Activated naive CD8-positive, alpha-beta T cell treated with anti-CD3 and anti-CD28 coated beads, Interleukin-2, amount 10 ng/mL, durations not matched to agents 7 days and 5 days (primary cell): ENCODE data around the gene GM2A. TPM values are rescaled to one million over a fixed set of nuclear protein-coding genes. Genes with fewer than 3 reads are reported as not detected.
"Not testable (repeated sequence)": the region's sequence is repeated elsewhere in the genome, so short reads cannot be mapped to it uniquely, and the experiment has no call there.

Experiments
- ATAC-seq: fragments of 150-1000 bp; cut with Tn5 transposase; one replicate; pipeline ENCODE4 v1.10.0; 2021; ENCODE audit warnings: low read depth, moderate library complexity
- POLR2A ChIA-PET: fragments of 350-600 bp; sonication (Branson Sonifier 250); formaldehyde crosslinking; loops from one replicate; lab custom pipeline; 2021; ENCODE audit warnings: antibody characterized with exemption; lab: Charles Lee
- DNase-seq: peaks from one replicate; pipeline ENCODE4 v3.0.0; 2021
- H3K27ac Mint-ChIP-seq: one replicate; pipeline ENCODE4 v1.8.0; 2022; ENCODE audit warnings: mild to moderate bottlenecking, mixed read lengths
- H3K27me3 Mint-ChIP-seq: one replicate; pipeline ENCODE4 v1.8.0; 2022; ENCODE audit warnings: mild to moderate bottlenecking, moderate library complexity, mixed read lengths
- H3K36me3 Mint-ChIP-seq: one replicate; pipeline ENCODE4 v1.8.0; 2021; ENCODE audit warnings: mild to moderate bottlenecking, mixed read lengths
- H3K4me1 Mint-ChIP-seq: one replicate; pipeline ENCODE4 v1.8.0; 2021; ENCODE audit warnings: mixed read lengths
- H3K4me3 Mint-ChIP-seq: one replicate; pipeline ENCODE4 v1.8.0; 2022; ENCODE audit warnings: mild to moderate bottlenecking, moderate library complexity, mixed read lengths
- H3K9me3 Mint-ChIP-seq: one replicate; pipeline ENCODE4 v1.8.0; 2021; ENCODE audit warnings: mixed read lengths
- total RNA-seq, 2 experiments: library from RNA; stranded (reverse); gene quantifications; one replicate each; pipeline ENCODE4 v1.2.3, GENCODE V29; 2021

The GM2A gene
- total RNA-seq, 2 experiments from 2014 or later = 19.3 to 20.6 TPM

GRCh38 chr5:151285683-151286082 lies 32.7 kb downstream of the GM2A start:
- no peaks in the 10 kb centered on the region for H3K36me3 Mint-ChIP-seq
- POLR2A ChIA-PET = no interaction called here
- no peaks in the 10 kb centered on the region for H3K9me3 Mint-ChIP-seq
- peaks cover 9% of the 10 kb centered on the region for H3K27me3 Mint-ChIP-seq
- ATAC-seq (no peak), DNase-seq (no peak)
- no peak overlapping the region for H3K4me3 Mint-ChIP-seq
- H3K4me1 Mint-ChIP-seq = peaks cover 2% of the 10 kb centered on the region
- H3K27ac Mint-ChIP-seq = no peak overlapping the region

GRCh38 chr5:151286246-151286645 lies 33.3 kb downstream of the GM2A start:
- DNase-seq = no peak
- no peak for ATAC-seq
- no peaks in the 10 kb centered on the region for H3K9me3 Mint-ChIP-seq
- H3K4me1 Mint-ChIP-seq = peaks cover 2% of the 10 kb centered on the region
- no peak overlapping the region for H3K27ac Mint-ChIP-seq
- H3K4me3 Mint-ChIP-seq = no peak overlapping the region
- peaks cover 9% of the 10 kb centered on the region for H3K27me3 Mint-ChIP-seq
- H3K36me3 Mint-ChIP-seq = no peaks in the 10 kb centered on the region
- POLR2A ChIA-PET = no interaction called here

- H3K4me1 Mint-ChIP-seq = peaks cover 2% of the 10 kb centered on the region
- peaks cover 7% of the 10 kb centered on the region for H3K27me3 Mint-ChIP-seq
- no peak overlapping the region for H3K27ac Mint-ChIP-seq
- H3K36me3 Mint-ChIP-seq = no peaks in the 10 kb centered on the region
- H3K4me3 Mint-ChIP-seq = no peak overlapping the region
- no peaks in the 10 kb centered on the region for H3K9me3 Mint-ChIP-seq
- DNase-seq = no peak
- ATAC-seq = no peak
- POLR2A ChIA-PET = no interaction called here
Measured at GRCh38 chr5:151288180-151288579, 35.2 kb downstream of the GM2A start.

GRCh38 chr5:151293624-151294023 lies 40.6 kb downstream of the GM2A start:
- peaks cover 8% of the 10 kb centered on the region for H3K4me1 Mint-ChIP-seq
- H3K27me3 Mint-ChIP-seq = peaks cover 9% of the 10 kb centered on the region
- H3K4me3 Mint-ChIP-seq = no peak overlapping the region
- ATAC-seq = no peak
- POLR2A ChIA-PET = no interaction called here
- no peaks in the 10 kb centered on the region for H3K9me3 Mint-ChIP-seq
- H3K27ac Mint-ChIP-seq = no peak overlapping the region
- DNase-seq = no peak
- H3K36me3 Mint-ChIP-seq = no peaks in the 10 kb centered on the region

GRCh38 chr5:151295138-151295537 lies 42.2 kb downstream of the GM2A start:
- DNase-seq (no peak), ATAC-seq (no peak)
- H3K36me3 Mint-ChIP-seq = no peaks in the 10 kb centered on the region
- H3K27ac Mint-ChIP-seq = no peak overlapping the region
- H3K4me3 Mint-ChIP-seq = no peak overlapping the region
- POLR2A ChIA-PET = no interaction called here
- H3K4me1 Mint-ChIP-seq = peaks cover 8% of the 10 kb centered on the region
- peaks cover 15% of the 10 kb centered on the region for H3K27me3 Mint-ChIP-seq
- H3K9me3 Mint-ChIP-seq = no peaks in the 10 kb centered on the region

GRCh38 chr5:151295791-151296477 lies 42.9 kb downstream of the GM2A start:
- POLR2A ChIA-PET = no interaction called here
- no peak for DNase-seq
- Mint-ChIP-seq H3K4me3 (no peak overlapping the region), H3K27ac (no peak overlapping the region), H3K36me3 (no peaks in the 10 kb centered on the region), H3K4me1 (peaks cover 8% of the 10 kb centered on the region), H3K27me3 (peaks cover 15% of the 10 kb centered on the region), H3K9me3 (no peaks in the 10 kb centered on the region)
- no peak for ATAC-seq

GRCh38 chr5:151296478-151296830 lies 43.5 kb downstream of the GM2A start:
- DNase-seq (no peak), ATAC-seq (no peak)
- Mint-ChIP-seq H3K36me3 (no peaks in the 10 kb centered on the region), H3K4me3 (no peak overlapping the region), H3K27ac (no peak overlapping the region), H3K4me1 (peaks cover 8% of the 10 kb centered on the region), H3K27me3 (peaks cover 18% of the 10 kb centered on the region), H3K9me3 (no peaks in the 10 kb centered on the region)
- POLR2A ChIA-PET = no interaction called here

- no peak for ATAC-seq
- Mint-ChIP-seq H3K36me3 (no peaks in the 10 kb centered on the region), H3K27ac (no peak overlapping the region), H3K9me3 (no peaks in the 10 kb centered on the region), H3K4me1 (peaks cover 8% of the 10 kb centered on the region), H3K4me3 (no peak overlapping the region), H3K27me3 (peaks cover 21% of the 10 kb centered on the region)
- no peak for DNase-seq
- POLR2A ChIA-PET = no interaction called here
Measured at GRCh38 chr5:151296974-151297373, 44.0 kb downstream of the GM2A start.

GRCh38 chr5:151298063-151298855 lies 45.3 kb downstream of the GM2A start:
- H3K27me3 Mint-ChIP-seq = peaks cover 25% of the 10 kb centered on the region
- no peak overlapping the region for H3K27ac Mint-ChIP-seq
- no peaks in the 10 kb centered on the region for H3K36me3 Mint-ChIP-seq
- DNase-seq (no peak), ATAC-seq (peak; percentile 68)
- no peak overlapping the region for H3K4me3 Mint-ChIP-seq
- H3K4me1 Mint-ChIP-seq = peaks cover 8% of the 10 kb centered on the region
- H3K9me3 Mint-ChIP-seq = no peaks in the 10 kb centered on the region
- POLR2A ChIA-PET = no interaction called here

GRCh38 chr5:151303666-151304065 lies 50.7 kb downstream of the GM2A start, which contains the start of gene SLC36A3:
TSS of gene SLC36A3 (minus strand) at chr5:151303766. CDS start at chr5:151303354, 412 bp downstream.
- Mint-ChIP-seq H3K27ac (no peak within 1 kb of the TSS), H3K4me3 (no peak within 1 kb of the TSS), H3K4me1 (no peaks in the 10 kb centered on the region), H3K36me3 (no peaks in the 10 kb centered on the region), H3K27me3 (peaks cover 37% of the 10 kb centered on the region), H3K9me3 (no peaks in the 10 kb centered on the region)
- no peak for ATAC-seq
- POLR2A ChIA-PET = no interaction called here
- DNase-seq = no peak

- POLR2A ChIA-PET, DNase-seq, H3K4me1 Mint-ChIP-seq, H3K27ac Mint-ChIP-seq, ATAC-seq, H3K9me3 Mint-ChIP-seq, H3K4me3 Mint-ChIP-seq, H3K36me3 Mint-ChIP-seq: not testable (repeated sequence)
- peaks cover 24% of the 10 kb centered on the region for H3K27me3 Mint-ChIP-seq
Measured at GRCh38 chr5:151309266-151309665, 56.3 kb downstream of the GM2A start.

GRCh38 chr5:151309821-151310220 lies 56.8 kb downstream of the GM2A start:
- ATAC-seq = not testable (repeated sequence)

GRCh38 chr5:151310932-151311331 lies 57.9 kb downstream of the GM2A start:
- peaks cover 23% of the 10 kb centered on the region for H3K27me3 Mint-ChIP-seq
- no peak for ATAC-seq
- H3K9me3 Mint-ChIP-seq = peaks cover 4% of the 10 kb centered on the region
- POLR2A ChIA-PET = no interaction called here
- DNase-seq = no peak
- H3K36me3 Mint-ChIP-seq = no peaks in the 10 kb centered on the region
- no peak overlapping the region for H3K27ac Mint-ChIP-seq
- H3K4me3 Mint-ChIP-seq = no peak overlapping the region
- H3K4me1 Mint-ChIP-seq = peaks cover 2% of the 10 kb centered on the region

More at GRCh38 chr5:151309821-151310220, 56.8 kb downstream of the GM2A start:
- H3K4me1 Mint-ChIP-seq, DNase-seq, H3K4me3 Mint-ChIP-seq, POLR2A ChIA-PET, H3K9me3 Mint-ChIP-seq, H3K27ac Mint-ChIP-seq, H3K36me3 Mint-ChIP-seq: not testable (repeated sequence)
- peaks cover 26% of the 10 kb centered on the region for H3K27me3 Mint-ChIP-seq

- H3K9me3 Mint-ChIP-seq = peaks cover 4% of the 10 kb centered on the region
- DNase-seq = no peak
- POLR2A ChIA-PET = no interaction called here
- H3K4me3 Mint-ChIP-seq = no peak overlapping the region
- H3K4me1 Mint-ChIP-seq = peaks cover 2% of the 10 kb centered on the region
- no peak overlapping the region for H3K27ac Mint-ChIP-seq
- no peaks in the 10 kb centered on the region for H3K36me3 Mint-ChIP-seq
- peaks cover 10% of the 10 kb centered on the region for H3K27me3 Mint-ChIP-seq
- ATAC-seq = no peak
Measured at GRCh38 chr5:151312756-151313324, 59.9 kb downstream of the GM2A start.
